Heart right ventricle (tissue), 16 donors: ENCODE results near the gene FIP1L1. TPM values are rescaled to one million over a fixed set of nuclear protein-coding genes. Genes with fewer than 3 reads are reported as not detected.

Experiments used
- ATAC-seq, 8 donors: fragments of 200-7000 bp; cut with Tn5 transposase; one replicate each; pipeline ENCODE4 v1.9.1; 2020; ENCODE audit warnings: mild to moderate bottlenecking in 8 of 8, moderate library complexity in 8 of 8, moderate number of reproducible peaks in 1 of 8
- DNase-seq, 2 donors: peaks; one replicate each; pipeline ENCODE4 v3.0.0-alpha.2; 2020
- H3K27ac ChIP-seq, 10 donors: fragments of 200-600 bp; sonication (generic) in 2 of 10; one replicate each; pipeline versions ENCODE4 v1.5.0 to v1.8.0; 2020 to 2022; ENCODE audit warnings: mild to moderate bottlenecking in 3 of 10
- H3K27me3 ChIP-seq, 7 donors: fragments of 200-600 bp; one replicate each; pipeline ENCODE4 v1.8.0; 2021 to 2022; ENCODE audit warnings: mild to moderate bottlenecking in 2 of 7
- H3K36me3 ChIP-seq, 9 donors: fragments of 200-600 bp; sonication (generic) in 1 of 9; one replicate each; pipeline versions ENCODE4 v1.5.0 to v1.8.0; 2020 to 2022; ENCODE audit warnings: mild to moderate bottlenecking in 2 of 9
- H3K4me1 ChIP-seq, 9 donors: fragments of 200-600 bp; sonication (generic) in 1 of 9; one replicate each; pipeline versions ENCODE4 v1.5.0 to v1.8.0; 2020 to 2022; ENCODE audit warnings: mild to moderate bottlenecking in 4 of 9
- H3K4me3 ChIP-seq, 10 donors: fragments of 200-600 bp; sonication (generic) in 2 of 10; one replicate each; pipeline versions ENCODE4 v1.5.0 to v1.8.0; 2020 to 2022; ENCODE audit warnings: mild to moderate bottlenecking in 7 of 10, moderate library complexity in 2 of 10
- H3K9me3 ChIP-seq, 11 donors: fragments of 200-600 bp in 10 of 11; sonication (generic) in 2 of 11; one replicate each; pipeline versions ENCODE4 v1.5.0 to v1.8.0; 2013 to 2022; ENCODE audit warnings: mild to moderate bottlenecking in 2 of 11, control low read depth in 1 of 11, moderate library complexity in 1 of 11
- WGBS, 2 donors: extraction: QIAGEN DNeasy Blood & Tissue Kit; methylation state at CpG; one replicate each; pipeline ENCODE4 v1.1.7; 2013; ENCODE audit warnings: inconsistent platforms in 1 of 2; 5-methylcytosine and 5-hydroxymethylcytosine counted together
- intact Hi-C, 10 donors: fragments of 100-400 bp; cut with DNase I; formaldehyde crosslinking; loops; one replicate each; pipeline versions ENCODE4 v1.11.1 to v1.14.2; 2022
- polyA plus RNA-seq, 2 donors: library from polyadenylated mRNA; stranded (reverse); fragments of 200-250 nt; gene quantifications; one replicate each; pipeline ENCODE4 v1.2.3, GENCODE V29; 2013
- total RNA-seq, 10 donors: library from RNA; stranded (reverse); fragmentation: NEBNext Ultra II Directional in 3 of 10; extraction: Animal tissue kit (Norgen Biotek cat#: 25700) in 3 of 10; gene quantifications; one replicate each; pipeline versions ENCODE4 v1.2.1 to v1.2.4, GENCODE V29; 2021 to 2023
- TF ChIP-seq, protein P1 (sequence below), 9 donors: fragments of 200-600 bp; sonication (generic) in 2 of 9; IDR thresholded peaks; one replicate each; pipeline versions ENCODE4 v1.5.0 to v1.8.0; 2021 to 2022; ENCODE audit warnings: antibody characterized with exemption in 9 of 9, mild to moderate bottlenecking in 5 of 9, moderate library complexity in 1 of 9
- donor health status: Arrhythmogenic right ventricular cardiomyopathy.
- donor health status: ischemic (EF 13 %, LVEDD 7.1; RV severe dilation, severe dysfunction).
- donor health status: healthy with polysubstance abuse.
- donor health status: DM: no; HTN: yes; CAD: no.
- donor health status: DM: no; HTN: no; CAD: no.
- donor health status: ischemic (EF 25% LVEDD 6.9; RV normal size, moderate dysfunction).
- donor health status: ischemic (EF 25% LVEDD 5.7; RV mildly dilated, moderate dysfunction).
- donor health status: healthy.
- donor health status: DM: yes; HTN: yes; CAD: no.
- donor health status: Ischemic cardiomyopathy.
- donor health status: ischemic (EF 35%, LVEDD 5.7; RV mildly dilated, moderate dysfunction).
- donor health status: nonischemic (EF 11% LVEDD 7.7; RV severe dilation, severe dysfunction).
- donor health status: DM: yes; HTN: yes; CAD: no.
- donor health status: PGD.
- donor health status: ischemic (EF 29% LVEDD 5.4; RV normal size, mild dysfunction).
- donor health status: nonischemic (EF 23%, LVEDD 6.1; RV moderate dilation, normal function).

The FIP1L1 gene
- total and polyA plus RNA-seq, 12 donors, result 26.9 to 47.0 (median 29.7) TPM

DNA sequence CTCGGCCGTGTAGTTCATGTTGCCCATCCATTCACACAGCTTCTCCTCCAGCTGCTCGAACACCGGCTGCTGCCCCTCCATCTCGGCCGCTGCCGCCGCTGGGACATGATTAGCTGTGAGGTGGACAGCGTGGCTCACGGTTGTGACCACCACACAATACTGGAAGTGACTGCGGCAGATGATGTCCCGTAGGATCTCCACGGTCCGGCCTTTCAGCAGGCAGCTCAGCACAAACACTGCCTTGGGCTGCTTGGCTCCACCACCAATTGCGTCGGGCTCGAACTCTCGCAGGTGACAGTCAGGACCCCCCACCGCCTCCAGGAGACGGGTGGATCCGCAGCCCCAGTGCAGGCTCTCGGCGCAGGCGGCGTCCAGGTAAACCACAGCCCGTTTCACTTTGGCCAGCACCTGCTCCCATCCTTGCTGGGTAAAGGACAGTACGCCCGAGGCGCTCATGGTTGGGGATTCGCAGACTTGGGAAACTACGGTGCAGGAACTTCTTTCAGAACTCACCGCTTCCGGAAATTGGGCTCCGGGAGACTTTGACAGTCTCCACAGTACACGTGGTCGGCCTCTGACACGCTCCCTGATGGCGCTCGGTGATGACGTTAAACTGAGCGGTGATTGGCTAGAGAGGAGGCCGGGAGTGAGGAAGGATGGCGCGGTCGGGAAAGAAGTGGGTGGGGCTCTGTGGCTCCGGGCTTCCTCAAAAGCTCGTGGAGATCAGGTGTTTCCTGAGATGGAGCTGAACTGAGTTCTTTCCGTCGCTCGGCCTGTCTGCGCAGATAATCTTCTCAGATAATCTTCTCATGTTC is 11.7 kb upstream of the FIP1L1 start, which contains the start of gene SCFD2:
SCFD2 (minus strand) TSS at position 576 of the 815 bp plus-strand sequence.
- ATAC-seq (peak; percentile 100), DNase-seq (peak; percentile 93 to 99)
- Histone ChIP-seq H3K9me3 (no peaks in the 10 kb centered on the region), H3K27ac (peak within 1 kb of the TSS in 9 of 10 donors; percentile 14 to 79 (median 68)), H3K27me3 (peaks cover 0 to 24% (median 10%) of the 10 kb centered on the region in 7 donors), H3K36me3 (peaks cover 0 to 7% (median 0%) of the 10 kb centered on the region in 9 donors), H3K4me3 (peak within 1 kb of the TSS; percentile 69 to 98 (median 88)), H3K4me1 (peaks cover 0 to 39% (median 29%) of the 10 kb centered on the region in 9 donors)
- intact Hi-C loops, result loop anchor here in 4 of 10 donors (1.0 to 10.0 kb wide), 2 partner anchors 12 to 351 kb away; partner anchors contain the start of gene FIP1L1 (in 2 of the 4)
- 0 to 1% methylated on average over 51 of the region's 51 CpGs for WGBS, 2 donors
- TF ChIP-seq, protein P1, sequence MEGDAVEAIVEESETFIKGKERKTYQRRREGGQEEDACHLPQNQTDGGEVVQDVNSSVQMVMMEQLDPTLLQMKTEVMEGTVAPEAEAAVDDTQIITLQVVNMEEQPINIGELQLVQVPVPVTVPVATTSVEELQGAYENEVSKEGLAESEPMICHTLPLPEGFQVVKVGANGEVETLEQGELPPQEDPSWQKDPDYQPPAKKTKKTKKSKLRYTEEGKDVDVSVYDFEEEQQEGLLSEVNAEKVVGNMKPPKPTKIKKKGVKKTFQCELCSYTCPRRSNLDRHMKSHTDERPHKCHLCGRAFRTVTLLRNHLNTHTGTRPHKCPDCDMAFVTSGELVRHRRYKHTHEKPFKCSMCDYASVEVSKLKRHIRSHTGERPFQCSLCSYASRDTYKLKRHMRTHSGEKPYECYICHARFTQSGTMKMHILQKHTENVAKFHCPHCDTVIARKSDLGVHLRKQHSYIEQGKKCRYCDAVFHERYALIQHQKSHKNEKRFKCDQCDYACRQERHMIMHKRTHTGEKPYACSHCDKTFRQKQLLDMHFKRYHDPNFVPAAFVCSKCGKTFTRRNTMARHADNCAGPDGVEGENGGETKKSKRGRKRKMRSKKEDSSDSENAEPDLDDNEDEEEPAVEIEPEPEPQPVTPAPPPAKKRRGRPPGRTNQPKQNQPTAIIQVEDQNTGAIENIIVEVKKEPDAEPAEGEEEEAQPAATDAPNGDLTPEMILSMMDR (IDR thresholded peaks at IDR 0.05), result no peak

DNA sequence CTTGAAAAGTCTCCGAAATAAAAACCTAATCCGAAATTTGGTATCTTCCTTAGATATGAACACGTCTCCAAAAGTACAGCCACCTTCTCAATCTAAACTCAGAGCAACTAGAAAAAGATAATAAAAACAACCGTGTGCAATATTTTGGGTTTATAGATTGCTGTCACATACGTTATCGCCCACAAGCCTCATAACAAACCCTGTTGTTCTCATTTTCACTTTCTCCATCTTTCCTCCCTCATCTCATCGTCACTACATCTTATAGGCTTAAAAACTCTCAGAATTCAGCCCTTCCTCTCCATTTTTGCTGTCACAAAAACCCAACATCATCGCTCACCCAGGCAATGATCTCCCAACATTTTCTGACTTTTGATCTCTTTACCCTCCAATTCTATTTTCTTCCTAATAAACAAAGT is 11.1 kb upstream of the FIP1L1 start:
- peaks cover 0 to 7% (median 0%) of the 10 kb centered on the region in 9 donors for H3K36me3 ChIP-seq
- 16 to 19% methylated on average over 8 of the region's 8 CpGs for WGBS, 2 donors
- peaks cover 0 to 39% (median 29%) of the 10 kb centered on the region in 9 donors for H3K4me1 ChIP-seq
- peak overlapping the region; percentile 69 to 98 (median 88) for H3K4me3 ChIP-seq
- peak overlapping the region in 7 of 10 donors; percentile 14 to 78 (median 68) for H3K27ac ChIP-seq
- H3K27me3 ChIP-seq, result peaks cover 0 to 30% (median 11%) of the 10 kb centered on the region in 7 donors
- intact Hi-C loops, result loop anchor here in 4 of 10 donors (1.0 to 10.0 kb wide), 2 partner anchors 11 to 352 kb away; partner anchors contain the start of gene FIP1L1 (in 2 of the 4)
- ATAC-seq (no peak), DNase-seq (no peak)
- TF ChIP-seq, protein P1 (IDR thresholded peaks at IDR 0.05), result no peak
- H3K9me3 ChIP-seq, result no peaks in the 10 kb centered on the region

DNA sequence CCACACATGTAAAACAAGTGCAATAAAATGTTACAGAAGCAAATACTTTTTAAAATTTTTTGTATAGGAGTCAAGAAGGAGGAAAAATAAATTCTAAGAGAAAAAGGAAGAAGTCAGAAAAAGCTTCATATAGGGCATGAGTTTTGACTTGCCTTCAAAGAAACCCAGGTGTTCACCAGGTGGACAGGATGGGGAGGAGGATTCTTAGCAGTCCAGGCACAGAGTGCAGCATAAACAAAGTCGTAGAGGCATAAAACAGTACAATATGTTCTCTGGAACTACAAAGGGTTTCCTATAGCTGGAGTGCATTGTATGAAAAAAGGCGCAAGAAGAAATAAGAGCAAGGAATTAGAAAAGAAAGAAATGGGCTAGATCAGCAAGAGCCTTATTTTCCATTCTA is 9.7 kb upstream of the FIP1L1 start:
- H3K4me1 ChIP-seq, result peaks cover 0 to 30% (median 27%) of the 10 kb centered on the region in 9 donors
- H3K27ac ChIP-seq, result no peak overlapping the region
- H3K9me3 ChIP-seq, result no peaks in the 10 kb centered on the region
- H3K27me3 ChIP-seq, result peaks cover 0 to 33% (median 11%) of the 10 kb centered on the region in 7 donors
- ATAC-seq (no peak), DNase-seq (no peak)
- WGBS, 2 donors, result 73 to 85% methylated on average over 2 of the region's 2 CpGs
- intact Hi-C loops, result loop anchor here in 2 of 10 donors (10.0 kb wide), 1 partner anchor 353 kb away; no protein-coding TSS in a partner anchor
- TF ChIP-seq, protein P1 (IDR thresholded peaks at IDR 0.05), result no peak
- no peaks in the 10 kb centered on the region for H3K36me3 ChIP-seq
- no peak overlapping the region for H3K4me3 ChIP-seq

DNA sequence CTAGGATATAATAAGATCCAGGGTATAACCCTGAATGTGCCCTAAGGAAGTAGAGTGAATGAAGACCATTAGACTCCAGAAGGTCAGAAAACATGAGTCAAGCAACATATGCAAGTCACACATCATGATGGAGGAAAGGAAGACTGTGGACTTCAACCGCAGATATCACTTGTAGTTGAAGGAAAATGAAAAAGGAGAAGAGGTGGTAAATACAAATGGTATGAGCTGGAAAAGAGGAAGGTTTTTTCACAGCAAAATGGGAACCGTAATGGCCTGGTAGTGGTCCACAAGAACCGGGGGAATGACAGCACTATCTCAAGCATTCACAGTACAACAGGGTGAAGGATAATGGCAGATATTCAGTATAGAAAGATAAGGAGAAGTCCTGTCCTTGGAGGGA is 6.4 kb upstream of the FIP1L1 start:
- TF ChIP-seq, protein P1 (IDR thresholded peaks at IDR 0.05), result no peak
- intact Hi-C loops, result loop anchor here in 3 of 10 donors (10.0 kb wide), 4 partner anchors 176 to 864 kb away; partner anchors contain the start of gene PDGFRA (in 1 of the 3)
- ATAC-seq (no peak), DNase-seq (no peak)
- Histone ChIP-seq H3K4me3 (no peak overlapping the region), H3K27me3 (peaks cover 0 to 33% (median 11%) of the 10 kb centered on the region in 7 donors), H3K27ac (no peak overlapping the region), H3K4me1 (peaks cover 0 to 6% (median 5%) of the 10 kb centered on the region in 9 donors), H3K9me3 (no peaks in the 10 kb centered on the region), H3K36me3 (no peaks in the 10 kb centered on the region)
- WGBS, 2 donors, result 83 to 86% methylated on average over 3 of the region's 3 CpGs
